Measurements from ENCODE around the gene ERF.

The ERF gene

DNA sequence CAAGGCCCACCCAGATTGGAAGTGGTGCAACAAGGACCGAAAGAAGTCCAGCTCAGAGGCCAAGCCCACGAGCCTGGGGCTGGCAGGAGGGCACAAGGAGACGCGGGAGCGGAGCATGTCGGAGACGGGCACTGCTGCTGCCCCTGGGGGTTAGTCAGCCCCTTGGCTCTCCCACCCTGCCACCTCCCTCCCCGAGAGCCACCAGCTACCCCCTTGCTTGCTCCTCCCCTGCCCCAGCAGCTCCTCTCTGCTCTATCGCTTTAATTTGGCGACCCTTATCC lies 32.8 kb upstream of the ERF start:
- no peak for DNase-seq (ENCODE audit: extremely low spot score, insufficient read length, low read depth)
- no peak for FAIRE-seq

GRCh38 chr19:42287017-42287826 lies 32.3 kb upstream of the ERF start:
- DNase-seq (ENCODE audit: extremely low spot score, insufficient read length, low read depth) (no peak), FAIRE-seq (no peak)

- no peak for DNase-seq (ENCODE audit: extremely low spot score, insufficient read length, low read depth)
These were observed 31.6 kb upstream of the ERF start for GRCh38 chr19:42286349-42287016.

DNA sequence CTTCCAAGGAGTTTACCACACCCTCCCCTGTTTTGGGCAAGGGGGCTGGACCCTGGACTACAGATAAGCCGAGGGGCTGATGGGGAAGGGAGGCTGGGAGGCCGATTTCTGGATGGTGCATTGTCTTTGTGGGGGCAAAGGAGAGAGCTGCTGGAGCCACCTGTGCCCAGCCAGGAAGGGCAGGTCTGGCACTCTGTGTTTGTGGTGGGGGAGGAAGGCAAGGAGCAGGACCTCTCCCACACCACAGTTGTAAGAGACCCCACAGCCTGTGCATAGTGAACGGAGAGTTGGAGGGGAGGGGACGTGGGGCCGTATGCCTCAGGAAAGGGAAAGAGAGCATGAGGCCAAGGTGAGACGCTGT lies 31.0 kb upstream of the ERF start:
- FAIRE-seq (no peak), DNase-seq (ENCODE audit: extremely low spot score, insufficient read length, low read depth) (no peak)

More at GRCh38 chr19:42286349-42287016, 31.6 kb upstream of the ERF start:
- peak; percentile 46 for FAIRE-seq

GRCh38 chr19:42285541-42285941 lies 30.6 kb upstream of the ERF start:
- FAIRE-seq: peak; percentile 81
- DNase-seq (ENCODE audit: extremely low spot score, insufficient read length, low read depth): no peak

DNA sequence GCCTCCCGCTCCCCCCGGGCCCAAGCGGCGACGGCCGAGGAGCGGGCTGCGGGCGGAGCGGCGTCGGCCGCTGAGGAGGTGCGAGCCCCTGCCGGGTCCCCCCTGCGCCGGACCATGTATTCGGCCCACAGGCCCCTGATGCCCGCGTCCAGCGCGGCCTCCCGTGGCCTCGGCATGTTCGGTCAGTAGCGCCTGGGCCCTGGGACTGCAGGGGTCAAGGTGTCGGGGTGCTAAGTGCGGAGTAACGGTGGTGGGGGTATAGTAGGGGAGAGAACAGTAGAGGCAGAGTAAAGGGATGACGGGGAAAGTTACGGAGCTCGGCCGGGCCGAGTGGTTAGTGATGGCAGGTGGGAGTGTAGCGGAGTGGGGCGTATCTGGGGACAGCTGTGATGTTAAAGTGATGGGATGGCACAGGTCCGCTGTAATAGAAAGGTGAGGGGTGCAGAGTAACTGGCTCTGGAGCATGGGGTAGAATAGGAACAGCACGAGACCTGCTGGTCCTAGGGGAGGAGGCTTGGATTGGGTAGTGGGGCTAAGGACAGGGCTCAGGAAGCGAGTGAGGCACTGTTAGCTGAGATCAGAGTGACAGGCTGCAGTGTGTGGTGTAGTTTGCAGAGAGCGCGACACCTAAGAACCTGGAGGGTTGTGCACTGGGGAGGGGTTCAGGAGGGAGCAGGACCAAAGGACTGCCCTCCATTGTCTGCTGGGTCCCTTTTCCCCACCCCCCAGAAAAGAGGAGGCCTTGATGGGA lies 29.8 kb upstream of the ERF start:
- peak; percentile 64 for FAIRE-seq
- DNase-seq (ENCODE audit: extremely low spot score, insufficient read length, low read depth): no peak

DNA sequence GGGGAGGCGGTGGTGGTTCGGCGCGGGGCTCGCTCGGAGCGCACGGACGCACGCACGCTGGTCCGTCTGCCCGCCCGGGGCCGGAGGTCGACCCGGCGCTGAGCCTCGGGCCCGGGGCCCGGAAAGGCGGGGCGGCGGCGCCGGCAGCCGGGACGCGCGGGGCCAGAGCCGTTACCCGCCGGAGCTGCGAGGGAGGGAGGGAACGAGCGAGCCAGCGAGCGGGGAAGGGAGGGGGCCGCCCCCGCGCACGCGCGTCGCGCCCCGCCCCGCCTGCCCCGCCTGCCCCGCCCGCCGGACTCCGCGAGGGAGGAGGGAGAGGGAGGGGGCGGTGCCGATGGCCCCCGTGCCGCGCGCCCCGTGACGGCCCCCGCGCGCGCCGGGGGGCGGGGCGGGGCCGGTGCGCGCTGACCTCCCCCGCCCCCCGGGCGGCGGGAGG lies 29.2 kb upstream of the ERF start:
- FAIRE-seq (peak; percentile 29), DNase-seq (ENCODE audit: extremely low spot score, insufficient read length, low read depth) (peak; percentile 87)

DNA sequence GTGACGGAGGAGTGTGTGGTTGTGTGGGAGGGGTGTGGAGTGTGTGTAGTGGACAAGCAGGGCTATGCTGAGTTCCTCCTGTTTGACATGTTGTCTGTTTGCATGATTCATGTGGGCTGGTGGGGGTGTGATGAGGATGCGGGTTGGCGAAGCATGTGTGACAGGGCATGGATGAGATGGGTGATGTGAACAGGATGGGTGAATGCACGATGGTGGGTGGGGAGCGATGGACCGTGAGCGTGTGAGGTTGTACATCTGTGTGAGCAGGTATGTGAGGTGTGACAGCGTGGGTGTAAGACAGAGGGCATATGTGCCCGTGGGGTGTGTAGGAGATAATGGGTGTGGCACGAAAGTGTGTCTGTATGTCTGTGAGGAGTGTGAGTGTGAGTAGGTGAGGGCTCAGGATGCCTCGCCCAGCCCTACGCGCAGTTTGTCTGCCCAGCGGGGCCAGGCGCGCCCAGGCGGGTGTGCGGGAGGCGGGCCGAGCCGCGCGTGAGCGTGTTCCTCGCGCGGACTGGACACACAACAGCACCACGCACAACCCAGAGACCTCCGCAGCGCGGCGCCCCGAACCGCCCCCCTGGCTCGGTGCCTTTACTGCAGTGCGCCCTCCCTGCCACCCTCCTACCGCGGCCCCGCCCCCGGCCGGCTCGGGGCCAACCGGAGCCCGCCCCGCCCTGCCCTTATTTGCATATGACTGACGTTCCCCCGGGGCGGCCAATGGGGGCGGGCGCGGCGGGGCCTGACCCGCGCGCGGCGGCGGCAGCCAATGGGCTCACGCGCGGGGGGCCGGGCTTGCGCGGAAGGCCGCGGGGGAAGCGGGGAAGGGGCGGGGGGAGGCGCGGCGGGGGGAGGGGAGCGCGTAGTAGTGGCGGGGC lies 28.5 kb upstream of the ERF start:
- DNase-seq (ENCODE audit: extremely low spot score, insufficient read length, low read depth) (peak; percentile 88), FAIRE-seq (peak; percentile 82)

DNA sequence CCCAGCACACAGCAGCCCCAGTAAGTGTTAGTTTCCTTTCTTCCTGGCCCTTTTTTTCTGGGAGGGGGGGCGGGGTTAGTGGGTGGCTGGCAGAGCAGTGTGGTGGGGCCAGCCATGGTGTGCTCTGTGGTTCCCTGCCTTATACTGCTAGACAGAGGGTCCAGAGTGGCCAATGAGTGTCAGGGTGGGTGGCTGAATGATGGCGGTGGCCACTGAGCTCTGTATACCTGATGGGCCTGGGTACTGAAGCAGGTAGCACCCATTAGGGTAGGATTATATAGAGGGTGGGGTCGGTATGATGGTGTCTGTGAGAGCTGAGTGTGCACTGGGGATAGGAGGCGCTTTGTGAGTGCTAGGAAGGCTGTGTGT lies 27.9 kb upstream of the ERF start:
- no peak for FAIRE-seq
- no peak for DNase-seq (ENCODE audit: extremely low spot score, insufficient read length, low read depth)

- FAIRE-seq: no peak
- DNase-seq (ENCODE audit: extremely low spot score, insufficient read length, low read depth): no peak
These were observed 27.2 kb upstream of the ERF start for GRCh38 chr19:42281827-42282762.

DNA sequence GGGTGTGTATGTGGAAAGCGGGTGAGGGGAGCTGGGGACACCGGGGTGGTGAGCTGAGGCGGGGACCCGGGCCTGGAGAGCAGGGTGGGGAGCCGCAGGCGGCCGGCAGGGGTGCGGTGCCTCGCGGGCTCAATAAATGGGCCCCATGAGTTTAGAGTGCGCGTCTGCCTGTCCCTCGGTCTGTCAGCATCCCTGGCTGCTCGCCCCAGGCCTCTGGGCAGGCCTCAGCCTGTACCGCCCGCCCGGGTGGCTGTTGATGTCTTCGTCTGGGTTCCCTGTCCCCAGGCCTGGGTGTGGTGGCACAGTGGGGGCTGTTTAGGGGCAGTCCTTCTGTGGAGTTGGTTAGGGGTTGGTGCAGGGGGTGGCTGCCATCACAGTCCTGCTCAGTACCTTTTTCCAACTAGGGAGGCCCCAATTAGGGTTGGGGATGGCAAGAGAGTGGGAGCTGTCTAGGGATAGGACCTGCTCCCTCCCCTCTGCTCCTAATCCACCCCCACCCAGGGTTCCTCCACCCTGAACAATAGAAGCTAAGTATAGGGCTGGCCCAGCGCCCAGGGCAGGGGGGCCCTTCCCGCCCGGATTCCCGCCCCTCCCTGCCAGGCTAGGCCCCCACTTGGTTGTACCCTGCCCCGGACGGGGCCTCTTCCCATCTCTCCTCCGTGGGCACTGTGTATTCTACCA lies 26.4 kb upstream of the ERF start:
- DNase-seq (ENCODE audit: extremely low spot score, insufficient read length, low read depth) (no peak), FAIRE-seq (no peak)

- FAIRE-seq (no peak), DNase-seq (ENCODE audit: extremely low spot score, insufficient read length, low read depth) (no peak)
These were observed 25.9 kb upstream of the ERF start for GRCh38 chr19:42280815-42281145.

DNA sequence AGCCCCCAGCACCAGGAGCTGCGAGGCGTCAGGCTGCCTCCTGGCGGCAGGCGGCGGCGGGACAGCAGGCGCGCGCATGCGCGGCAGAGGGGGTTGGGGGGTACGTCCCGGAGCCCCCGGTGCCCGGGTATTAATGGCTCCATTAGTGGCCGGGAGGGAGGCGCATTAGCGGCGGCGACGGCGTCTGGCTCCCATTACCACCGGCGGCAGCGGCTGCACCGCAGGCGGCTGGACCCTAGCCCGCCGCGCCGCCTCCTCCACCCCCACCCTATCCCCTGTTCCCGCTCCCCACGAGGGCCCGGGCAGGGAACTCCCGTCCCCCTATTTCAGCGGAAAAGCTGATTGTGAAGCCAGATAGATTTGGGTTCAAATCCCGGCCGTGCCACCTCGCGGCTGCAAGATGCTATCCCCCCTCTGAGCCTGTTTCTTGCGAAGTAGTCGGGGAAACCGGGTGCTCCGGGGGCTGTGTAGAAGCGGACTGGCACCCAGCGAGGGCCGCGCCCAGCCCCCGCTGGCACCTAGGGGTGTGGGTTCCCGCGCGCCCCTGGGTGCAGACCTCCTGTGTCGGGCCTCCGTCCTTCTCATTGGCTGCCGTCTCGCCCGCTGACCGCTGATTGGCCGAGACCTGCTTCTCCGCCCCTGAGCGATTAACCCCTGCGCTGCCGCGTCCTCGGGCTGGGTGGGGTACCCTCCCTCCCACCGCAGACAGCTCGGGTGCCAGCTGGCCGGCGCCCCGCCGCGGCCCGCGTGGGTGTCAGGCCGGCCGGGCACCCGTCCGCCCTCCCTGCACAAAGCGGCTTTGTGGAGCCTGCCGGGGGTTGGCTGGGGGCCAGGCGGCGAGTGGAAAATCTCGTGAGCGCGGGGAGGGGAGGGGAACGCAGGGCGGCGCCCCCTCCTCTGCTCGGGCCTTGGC lies 25.2 kb upstream of the ERF start:
- peak; percentile 88 for DNase-seq (ENCODE audit: extremely low spot score, insufficient read length, low read depth)
- FAIRE-seq: peak; percentile 89

DNA sequence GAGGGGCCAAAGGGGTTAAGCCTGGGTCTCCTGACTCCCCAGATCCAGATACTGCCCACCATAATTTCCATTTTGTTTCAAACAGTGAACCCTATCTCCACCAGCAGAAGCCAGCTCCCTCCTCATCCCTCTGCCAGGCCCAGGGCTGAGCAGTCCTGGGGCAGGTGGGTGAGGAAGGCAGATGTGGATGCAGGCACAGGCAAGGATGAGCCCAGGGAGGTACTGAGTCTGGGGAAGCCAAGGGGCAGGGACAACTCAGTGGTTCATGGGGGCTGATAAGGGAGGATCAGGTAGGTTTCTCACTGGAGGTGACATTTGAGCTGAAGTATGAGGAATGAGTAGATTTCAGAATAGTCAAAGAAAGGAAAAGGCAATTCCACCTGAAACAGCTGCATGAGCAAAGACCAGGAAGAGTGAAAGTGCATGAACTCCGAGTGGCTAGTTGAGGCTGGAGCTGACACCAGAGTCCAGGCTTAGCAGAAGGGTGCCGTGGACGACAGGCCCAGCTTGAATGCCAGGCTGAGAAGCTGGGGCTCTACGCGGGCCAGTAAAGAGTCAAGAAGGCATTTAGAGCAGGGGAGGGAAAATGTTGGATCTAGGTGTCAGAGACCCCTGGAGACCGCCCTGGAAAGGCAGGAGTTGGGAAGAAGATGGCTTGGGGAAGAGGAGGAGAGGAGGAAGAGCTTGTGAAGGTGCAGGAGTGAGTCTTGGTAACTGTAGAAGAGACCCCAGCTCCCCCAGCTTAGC lies 24.4 kb upstream of the ERF start:
- FAIRE-seq: peak; percentile 59
- no peak for DNase-seq (ENCODE audit: extremely low spot score, insufficient read length, low read depth)

- no peak for DNase-seq (ENCODE audit: extremely low spot score, insufficient read length, low read depth)
- no peak for FAIRE-seq
These were observed 23.7 kb upstream of the ERF start for GRCh38 chr19:42278452-42279154.

GRCh38 chr19:42277821-42278451 lies 23.0 kb upstream of the ERF start:
- no peak for FAIRE-seq
- no peak for DNase-seq (ENCODE audit: extremely low spot score, insufficient read length, low read depth)
